Stimulated activated memory B cell treated with anti-CD40 and anti-IgM and Interleukin-4, amounts not matched to agents 10 μg/mL and 1 μg/mL and 100 μg/mL, for 72 hours (primary cell): Measurements from ENCODE around the gene TGFBR3.
"Not testable (repeated sequence)": the region's sequence is repeated elsewhere in the genome, so short reads cannot be mapped to it uniquely, and the experiment has no call there.

ENCODE experiments used
- ATAC-seq: fragments of 150-1000 bp; cut with Tn5 transposase; 2 replicates; pipeline ENCODE4 v1.10.0; 2021
- H3K27ac Mint-ChIP-seq: one replicate; pipeline ENCODE4 v1.8.0; 2022; ENCODE audit warnings: mild to moderate bottlenecking, mixed read lengths
- H3K27me3 Mint-ChIP-seq: one replicate; pipeline ENCODE4 v1.8.0; 2022; ENCODE audit warnings: mixed read lengths
- H3K36me3 Mint-ChIP-seq: one replicate; pipeline ENCODE4 v1.8.0; 2022; ENCODE audit warnings: mixed read lengths
- H3K4me1 Mint-ChIP-seq: one replicate; pipeline ENCODE4 v1.8.0; 2022; ENCODE audit warnings: mixed read lengths
- H3K4me3 Mint-ChIP-seq: one replicate; pipeline ENCODE4 v1.8.0; 2022; ENCODE audit warnings: mild to moderate bottlenecking, moderate library complexity, mixed read lengths
- H3K9me3 Mint-ChIP-seq: one replicate; pipeline ENCODE4 v1.8.0; 2022; ENCODE audit warnings: mixed read lengths

The TGFBR3 gene

GRCh38 chr1:91872000-91872399, 14.0 kb downstream of the TGFBR3 start:
- ATAC-seq: no peak
- Mint-ChIP-seq H3K9me3 (no peaks in the 10 kb centered on the region), H3K36me3 (no peaks in the 10 kb centered on the region), H3K27ac (no peak overlapping the region), H3K4me1 (peaks cover 17% of the 10 kb centered on the region), H3K27me3 (peaks cover 27% of the 10 kb centered on the region), H3K4me3 (no peak overlapping the region)

- Mint-ChIP-seq H3K9me3 (no peaks in the 10 kb centered on the region), H3K4me1 (peaks cover 4% of the 10 kb centered on the region), H3K4me3 (no peak overlapping the region), H3K36me3 (no peaks in the 10 kb centered on the region), H3K27ac (no peak overlapping the region), H3K27me3 (peaks cover 16% of the 10 kb centered on the region)
- no peak for ATAC-seq
Observed at GRCh38 chr1:91870322-91870721, 15.6 kb downstream of the TGFBR3 start.

GRCh38 chr1:91866425-91866824, 19.5 kb downstream of the TGFBR3 start:
- Mint-ChIP-seq H3K9me3 (no peaks in the 10 kb centered on the region), H3K36me3 (no peaks in the 10 kb centered on the region), H3K27ac (no peak overlapping the region), H3K4me3 (no peak overlapping the region), H3K4me1 (no peaks in the 10 kb centered on the region), H3K27me3 (no peaks in the 10 kb centered on the region)
- ATAC-seq: no peak

- no peak overlapping the region for H3K4me3 Mint-ChIP-seq
- H3K27ac Mint-ChIP-seq: no peak overlapping the region
- ATAC-seq: no peak
- H3K4me1 Mint-ChIP-seq: no peaks in the 10 kb centered on the region
- H3K36me3 Mint-ChIP-seq: no peaks in the 10 kb centered on the region
- H3K27me3 Mint-ChIP-seq: no peaks in the 10 kb centered on the region
- H3K9me3 Mint-ChIP-seq: no peaks in the 10 kb centered on the region
Observed at GRCh38 chr1:91864017-91864700, 21.8 kb downstream of the TGFBR3 start.

GRCh38 chr1:91863498-91863897, 22.5 kb downstream of the TGFBR3 start:
- Mint-ChIP-seq H3K4me3 (no peak overlapping the region), H3K9me3 (no peaks in the 10 kb centered on the region), H3K27ac (no peak overlapping the region), H3K27me3 (no peaks in the 10 kb centered on the region), H3K36me3 (no peaks in the 10 kb centered on the region), H3K4me1 (no peaks in the 10 kb centered on the region)
- ATAC-seq: no peak

- H3K27ac Mint-ChIP-seq: no peak overlapping the region
- H3K36me3 Mint-ChIP-seq: no peaks in the 10 kb centered on the region
- H3K4me3 Mint-ChIP-seq: no peak overlapping the region
- ATAC-seq: no peak
- H3K4me1 Mint-ChIP-seq: no peaks in the 10 kb centered on the region
- H3K9me3 Mint-ChIP-seq: no peaks in the 10 kb centered on the region
- no peaks in the 10 kb centered on the region for H3K27me3 Mint-ChIP-seq
Observed at GRCh38 chr1:91862120-91862519, 23.8 kb downstream of the TGFBR3 start.

GRCh38 chr1:91857557-91858239, 28.3 kb downstream of the TGFBR3 start:
- Mint-ChIP-seq H3K4me1 (no peaks in the 10 kb centered on the region), H3K4me3 (no peak overlapping the region), H3K36me3 (no peaks in the 10 kb centered on the region), H3K9me3 (peaks cover 4% of the 10 kb centered on the region), H3K27me3 (no peaks in the 10 kb centered on the region), H3K27ac (no peak overlapping the region)
- ATAC-seq: no peak

GRCh38 chr1:91856996-91857395, 29.0 kb downstream of the TGFBR3 start:
- H3K27ac Mint-ChIP-seq: no peak overlapping the region
- no peaks in the 10 kb centered on the region for H3K4me1 Mint-ChIP-seq
- no peaks in the 10 kb centered on the region for H3K27me3 Mint-ChIP-seq
- H3K4me3 Mint-ChIP-seq: no peak overlapping the region
- H3K36me3 Mint-ChIP-seq: no peaks in the 10 kb centered on the region
- peaks cover 4% of the 10 kb centered on the region for H3K9me3 Mint-ChIP-seq
- ATAC-seq: no peak

- Mint-ChIP-seq H3K36me3 (no peaks in the 10 kb centered on the region), H3K9me3 (peaks cover 4% of the 10 kb centered on the region), H3K4me1 (no peaks in the 10 kb centered on the region), H3K27me3 (no peaks in the 10 kb centered on the region), H3K27ac (no peak overlapping the region), H3K4me3 (no peak overlapping the region)
- peak; percentile 16 for ATAC-seq
Observed at GRCh38 chr1:91854852-91855534, 31.0 kb downstream of the TGFBR3 start.

GRCh38 chr1:91853397-91853796, 32.6 kb downstream of the TGFBR3 start:
- no peak overlapping the region for H3K4me3 Mint-ChIP-seq
- no peaks in the 10 kb centered on the region for H3K4me1 Mint-ChIP-seq
- ATAC-seq: no peak
- H3K27me3 Mint-ChIP-seq: no peaks in the 10 kb centered on the region
- H3K36me3 Mint-ChIP-seq: no peaks in the 10 kb centered on the region
- H3K9me3 Mint-ChIP-seq: peaks cover 4% of the 10 kb centered on the region
- no peak overlapping the region for H3K27ac Mint-ChIP-seq

GRCh38 chr1:91852011-91852410, 33.9 kb downstream of the TGFBR3 start:
- not testable (repeated sequence) for H3K27me3 Mint-ChIP-seq, H3K27ac Mint-ChIP-seq, H3K9me3 Mint-ChIP-seq, H3K4me3 Mint-ChIP-seq, ATAC-seq, H3K36me3 Mint-ChIP-seq, H3K4me1 Mint-ChIP-seq

GRCh38 chr1:91851130-91852010, 34.6 kb downstream of the TGFBR3 start:
- no peak overlapping the region for H3K27ac Mint-ChIP-seq

GRCh38 chr1:91850708-91851107, 35.2 kb downstream of the TGFBR3 start:
- no peak for ATAC-seq
- no peak overlapping the region for H3K27ac Mint-ChIP-seq
- H3K4me3 Mint-ChIP-seq: no peak overlapping the region

More at GRCh38 chr1:91851130-91852010, 34.6 kb downstream of the TGFBR3 start:
- Mint-ChIP-seq H3K27me3 (no peaks in the 10 kb centered on the region), H3K9me3 (peaks cover 4% of the 10 kb centered on the region), H3K4me3 (no peak overlapping the region), H3K4me1 (no peaks in the 10 kb centered on the region), H3K36me3 (no peaks in the 10 kb centered on the region)
- no peak for ATAC-seq

GRCh38 chr1:91847851-91848250, 38.1 kb downstream of the TGFBR3 start:
- Mint-ChIP-seq H3K9me3 (no peaks in the 10 kb centered on the region), H3K4me3 (no peak overlapping the region), H3K4me1 (no peaks in the 10 kb centered on the region), H3K36me3 (no peaks in the 10 kb centered on the region), H3K27ac (no peak overlapping the region), H3K27me3 (no peaks in the 10 kb centered on the region)
- ATAC-seq: no peak

More at GRCh38 chr1:91850708-91851107, 35.2 kb downstream of the TGFBR3 start:
- no peaks in the 10 kb centered on the region for H3K4me1 Mint-ChIP-seq
- no peaks in the 10 kb centered on the region for H3K36me3 Mint-ChIP-seq
- H3K27me3 Mint-ChIP-seq: no peaks in the 10 kb centered on the region
- peaks cover 4% of the 10 kb centered on the region for H3K9me3 Mint-ChIP-seq

- Mint-ChIP-seq H3K27me3 (peaks cover 11% of the 10 kb centered on the region), H3K9me3 (no peaks in the 10 kb centered on the region), H3K36me3 (no peaks in the 10 kb centered on the region), H3K27ac (no peak overlapping the region), H3K4me3 (no peak overlapping the region), H3K4me1 (no peaks in the 10 kb centered on the region)
- no peak for ATAC-seq
Observed at GRCh38 chr1:91846639-91847013, 39.3 kb downstream of the TGFBR3 start.
